GM21360 (cell line): ENCODE results near the gene ARPIN.
"Not testable (repeated sequence)": the region's sequence is repeated elsewhere in the genome, so short reads cannot be mapped to it uniquely, and the experiment has no call there.

ENCODE experiments used
- ATAC-seq: cut with Tn5 transposase; IDR thresholded peaks from one replicate; pipeline ENCODE4 v1.9.1; 2021; ENCODE audit warnings: mild to moderate bottlenecking, moderate library complexity; ENCODE audit not compliant: unreplicated experiment

The ARPIN gene

DNA sequence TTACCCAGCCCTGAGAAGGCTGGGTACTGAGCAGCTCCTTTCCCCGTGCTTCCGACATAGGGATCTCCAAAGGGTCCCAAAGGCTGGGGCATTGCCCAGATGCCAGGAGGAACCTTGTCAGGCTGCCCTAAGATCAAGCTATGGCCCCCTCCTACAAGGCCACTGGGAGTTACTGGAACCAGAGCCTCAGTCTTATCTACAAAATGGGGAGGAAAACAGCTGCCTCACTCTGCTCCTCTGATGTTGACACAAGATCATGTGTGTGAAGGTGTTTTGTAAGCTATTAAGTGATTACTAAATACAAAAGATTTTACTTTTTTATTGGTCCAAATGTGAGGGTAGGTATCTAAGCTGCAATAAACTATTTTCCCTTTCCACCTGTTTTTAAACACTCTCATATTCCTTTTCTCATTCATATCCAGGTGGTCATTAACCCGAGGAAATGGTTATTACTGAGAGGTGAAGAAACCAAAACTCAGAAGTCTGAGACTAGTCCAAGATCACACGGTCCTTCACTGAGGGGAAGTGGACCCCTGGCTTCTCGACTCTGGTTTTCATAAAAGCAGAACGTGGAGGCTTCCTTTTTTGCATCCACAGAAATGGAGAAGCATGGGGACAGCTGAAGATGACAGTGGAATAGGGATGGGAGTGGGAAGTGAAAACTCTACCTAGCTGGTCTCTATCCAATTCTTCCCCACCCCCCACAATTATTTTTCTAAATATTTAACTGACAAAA is 1.7 kb downstream of the ARPIN start:
- ATAC-seq: no peak

DNA sequence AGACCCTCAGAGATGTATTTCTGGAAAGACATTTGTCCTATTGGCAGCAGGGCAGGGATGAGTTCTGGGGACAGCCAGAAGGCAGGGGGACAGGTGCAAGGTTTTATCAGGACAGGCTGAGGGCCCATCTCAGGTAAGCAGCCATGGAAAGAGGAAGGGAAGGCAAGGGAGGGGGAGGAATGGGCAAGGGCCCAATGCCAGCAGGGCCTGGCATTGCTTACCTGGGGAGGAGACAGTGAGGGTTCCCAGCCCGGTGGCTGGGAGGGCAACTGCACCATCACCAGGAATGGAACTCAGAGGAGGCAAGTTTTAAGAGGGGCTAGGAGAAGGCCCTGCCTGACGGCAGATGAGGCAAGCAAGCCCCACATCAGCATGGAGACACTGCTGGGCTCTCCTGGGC is 3.1 kb downstream of the ARPIN start:
- no peak for ATAC-seq

DNA sequence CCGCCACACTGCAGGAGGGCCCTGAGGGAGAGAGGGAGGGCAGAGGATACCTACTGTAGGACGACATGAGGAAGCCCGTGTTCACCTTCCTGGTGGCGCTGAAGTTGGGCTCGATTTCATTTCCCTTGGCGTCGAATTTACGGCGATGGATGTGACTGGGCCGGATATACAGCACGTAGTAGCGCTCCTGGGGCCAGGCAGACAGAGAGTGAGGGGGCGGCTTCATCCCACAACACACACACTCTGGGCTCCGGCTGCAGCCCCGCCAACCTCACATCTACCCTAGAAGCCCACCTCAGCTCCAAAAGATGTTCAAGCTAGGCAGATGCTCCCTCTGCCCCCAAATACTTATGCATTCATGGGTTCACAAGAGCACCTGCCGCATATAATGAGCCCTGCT is 4.5 kb downstream of the ARPIN start:
- no peak for ATAC-seq

DNA sequence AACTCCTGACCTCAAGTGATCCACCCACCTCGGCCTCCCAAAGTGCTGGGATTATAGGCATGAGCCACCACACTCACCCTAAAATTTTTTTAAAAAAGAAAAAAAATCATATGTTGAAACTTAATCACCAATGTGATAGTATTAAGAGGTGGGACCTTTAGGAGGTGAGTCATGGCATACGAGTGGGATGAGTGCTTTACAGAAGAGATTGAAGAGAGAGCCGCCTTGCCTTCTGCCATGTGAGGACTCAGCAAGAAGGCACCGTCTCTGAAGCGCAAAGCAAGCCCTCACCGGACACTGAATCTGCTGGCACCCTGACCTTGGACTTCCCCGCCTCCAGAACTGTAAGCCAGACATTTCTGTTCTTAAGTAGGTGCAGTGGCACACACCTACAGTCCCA is 5.5 kb downstream of the ARPIN start:
- ATAC-seq: no peak

DNA sequence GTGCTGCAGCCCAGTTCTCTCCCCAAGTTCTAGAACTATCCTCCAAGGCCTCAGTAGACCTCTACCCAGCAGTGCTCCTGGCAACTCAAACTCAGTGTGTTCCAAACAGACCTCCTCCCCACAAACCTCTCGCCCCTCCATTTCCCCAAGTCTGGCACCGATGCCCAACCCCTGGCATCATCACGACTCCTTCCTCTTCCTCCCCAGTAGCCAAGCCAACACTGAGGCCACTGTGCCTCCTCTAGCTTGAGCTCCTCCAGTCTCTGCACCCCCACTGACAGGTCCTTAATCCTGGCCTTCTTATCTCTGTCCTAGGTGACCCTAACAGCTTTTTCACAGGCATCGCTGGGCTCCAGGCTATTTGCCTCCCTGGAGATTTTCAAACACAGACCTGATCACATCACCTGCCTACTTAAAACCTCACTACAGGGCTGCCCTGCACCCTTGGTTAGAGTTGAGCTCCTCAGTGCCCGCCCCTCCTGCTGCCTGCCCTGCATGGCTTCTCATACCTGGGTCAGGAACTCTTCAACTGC is 6.8 kb downstream of the ARPIN start:
- no peak for ATAC-seq

DNA sequence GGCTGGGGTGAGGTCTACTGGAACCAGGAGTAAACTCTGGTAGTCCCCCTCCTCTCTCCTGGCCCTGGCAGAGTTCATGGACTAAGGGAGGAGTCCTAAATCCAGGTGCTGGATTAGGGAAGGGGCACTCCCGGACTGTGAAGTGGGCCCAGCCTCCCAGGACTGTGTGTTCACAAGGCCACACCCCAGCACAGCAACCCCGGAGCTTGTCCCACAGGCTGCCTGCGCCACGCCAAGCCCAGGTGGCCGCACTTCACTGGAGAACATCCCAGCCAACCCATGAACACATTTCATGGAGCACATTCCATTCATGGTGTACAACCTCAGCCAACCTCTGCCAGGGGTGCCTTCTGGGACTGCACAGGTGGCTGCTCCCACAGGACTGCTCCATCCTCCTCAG is 8.2 kb downstream of the ARPIN start:
- no peak for ATAC-seq

DNA sequence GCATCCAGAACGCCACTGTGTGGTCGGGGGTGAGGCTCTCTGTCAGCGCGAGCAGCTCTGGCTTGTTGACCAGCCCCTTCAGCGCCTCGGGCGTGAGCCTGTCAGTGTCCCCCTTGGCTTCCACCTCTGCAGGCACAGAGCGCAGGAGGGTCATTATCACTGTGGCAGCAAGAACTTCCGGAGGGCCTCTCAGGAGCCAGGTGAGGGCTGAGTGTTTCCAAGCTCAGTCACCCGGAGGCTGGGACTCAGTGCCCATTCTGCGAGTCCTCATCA is 9.0 kb downstream of the ARPIN start:
- no peak for ATAC-seq

DNA sequence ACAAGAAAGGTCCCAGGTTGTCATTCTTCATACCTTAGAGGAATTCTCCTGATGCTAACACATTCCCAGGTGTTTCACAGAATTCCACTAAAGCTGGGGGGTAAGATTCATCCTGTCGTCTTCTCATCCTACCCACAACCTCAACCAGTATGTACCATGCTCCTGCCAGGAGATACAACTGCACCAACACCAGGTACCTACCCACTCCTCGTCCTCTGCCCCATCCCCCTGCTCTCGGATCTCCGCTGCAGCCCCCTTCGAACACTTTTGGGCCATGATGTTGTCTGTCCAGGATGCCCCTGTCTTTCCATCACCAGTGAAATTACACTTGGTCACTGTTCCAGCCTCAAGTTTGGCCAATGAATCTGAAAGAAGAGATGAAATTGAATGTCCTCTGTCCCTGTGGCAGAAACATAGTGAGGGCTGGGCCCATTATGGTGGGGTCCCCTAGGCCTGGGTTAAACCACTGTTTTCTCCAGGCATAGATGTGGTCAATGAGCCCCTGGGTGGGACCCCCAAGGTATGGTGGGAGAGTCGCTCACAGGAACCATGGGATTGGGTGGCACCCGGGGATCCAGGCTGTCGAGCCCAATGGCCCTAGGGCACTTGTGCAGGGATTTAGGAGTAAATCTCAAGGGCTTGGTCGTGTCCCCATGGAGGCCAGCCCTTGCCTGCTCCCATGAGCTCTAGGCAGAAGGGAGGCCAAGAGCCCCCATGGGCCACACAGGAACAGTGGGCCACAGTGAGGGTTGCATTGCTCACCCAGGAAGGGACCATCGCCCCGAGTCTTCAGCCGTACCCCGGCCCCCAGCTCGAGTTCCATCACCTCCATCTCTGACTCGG is 9.5 kb downstream of the ARPIN start:
- no peak for ATAC-seq

DNA sequence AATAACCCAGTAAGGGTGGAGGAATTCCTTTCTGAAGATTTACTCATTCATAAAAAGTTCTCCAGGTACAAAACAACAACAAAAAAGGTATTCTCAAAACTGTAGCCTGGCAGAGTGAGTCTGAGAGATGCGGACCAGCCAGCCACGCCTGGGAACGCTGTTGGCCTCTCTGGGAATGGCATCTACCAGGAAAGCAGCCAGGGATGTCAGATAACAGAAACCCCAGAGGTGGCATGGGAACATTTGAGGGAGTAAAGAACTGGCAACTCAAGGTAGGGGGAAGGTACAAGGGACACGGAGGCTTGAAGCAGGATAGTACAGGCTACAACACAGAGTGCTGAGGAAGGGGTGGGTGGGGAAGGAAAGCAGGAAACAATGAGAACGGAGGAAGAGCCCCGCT is 11.9 kb downstream of the ARPIN start:
- no peak for ATAC-seq

DNA sequence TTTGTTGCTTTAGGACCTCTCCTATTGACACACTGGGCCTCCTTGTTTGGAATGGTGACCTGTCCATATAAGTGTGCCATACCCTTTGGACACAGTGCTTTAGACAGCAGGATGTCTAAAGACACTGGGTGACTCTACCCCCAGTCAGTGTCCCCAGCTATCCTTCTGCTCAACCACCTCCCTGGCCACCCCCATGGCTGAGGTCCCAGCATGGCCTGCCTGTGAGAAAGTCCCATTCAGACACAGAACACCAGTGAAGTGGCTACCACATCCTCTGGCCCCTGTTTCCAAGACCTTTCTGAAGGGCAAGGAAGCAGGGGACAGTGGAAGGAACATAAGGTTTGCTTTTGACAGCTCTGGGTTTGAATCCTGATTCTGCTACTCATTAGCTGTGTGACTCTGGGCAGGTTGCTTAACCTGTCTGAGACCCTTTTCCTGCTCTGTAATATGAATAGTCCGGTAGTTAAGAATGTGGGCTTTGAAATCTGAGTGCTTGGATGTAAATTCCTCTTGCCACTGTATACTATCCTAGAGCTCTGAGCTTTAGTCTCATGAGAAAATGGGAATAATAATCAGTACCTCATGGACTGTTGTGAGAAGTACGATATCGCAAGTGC is 12.7 kb downstream of the ARPIN start:
- ATAC-seq: no peak

DNA sequence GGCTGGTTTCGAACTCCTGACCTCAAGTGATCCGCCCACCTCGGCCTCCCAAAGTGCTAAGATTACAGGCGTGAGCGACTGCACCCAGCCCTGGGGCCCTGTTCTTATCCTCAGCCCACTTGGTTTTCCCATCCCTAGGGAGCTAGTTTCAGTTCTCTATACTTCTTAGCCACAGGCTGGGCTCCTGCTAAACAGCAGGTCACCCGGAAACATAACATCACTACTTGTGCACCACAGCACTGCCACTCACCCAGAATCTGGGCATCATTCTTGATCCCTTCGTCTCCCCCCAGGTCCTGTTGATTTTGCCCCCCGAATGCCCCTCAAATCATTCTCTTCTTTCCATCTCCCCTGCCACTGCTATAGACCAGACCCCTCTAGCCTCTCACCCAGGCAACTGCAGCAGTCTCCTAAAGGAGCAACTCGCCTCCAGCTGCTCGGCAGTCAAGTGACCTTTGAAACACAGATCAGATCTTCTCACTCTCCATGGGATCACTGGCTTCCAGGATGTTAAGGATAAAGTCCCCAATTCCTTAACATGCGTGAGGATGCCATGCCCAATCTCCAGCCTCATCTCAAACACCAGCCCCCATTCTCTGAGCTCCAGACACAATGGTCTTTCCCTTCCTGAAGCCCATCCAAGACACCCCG is 13.3 kb downstream of the ARPIN start:
- ATAC-seq: no peak

DNA sequence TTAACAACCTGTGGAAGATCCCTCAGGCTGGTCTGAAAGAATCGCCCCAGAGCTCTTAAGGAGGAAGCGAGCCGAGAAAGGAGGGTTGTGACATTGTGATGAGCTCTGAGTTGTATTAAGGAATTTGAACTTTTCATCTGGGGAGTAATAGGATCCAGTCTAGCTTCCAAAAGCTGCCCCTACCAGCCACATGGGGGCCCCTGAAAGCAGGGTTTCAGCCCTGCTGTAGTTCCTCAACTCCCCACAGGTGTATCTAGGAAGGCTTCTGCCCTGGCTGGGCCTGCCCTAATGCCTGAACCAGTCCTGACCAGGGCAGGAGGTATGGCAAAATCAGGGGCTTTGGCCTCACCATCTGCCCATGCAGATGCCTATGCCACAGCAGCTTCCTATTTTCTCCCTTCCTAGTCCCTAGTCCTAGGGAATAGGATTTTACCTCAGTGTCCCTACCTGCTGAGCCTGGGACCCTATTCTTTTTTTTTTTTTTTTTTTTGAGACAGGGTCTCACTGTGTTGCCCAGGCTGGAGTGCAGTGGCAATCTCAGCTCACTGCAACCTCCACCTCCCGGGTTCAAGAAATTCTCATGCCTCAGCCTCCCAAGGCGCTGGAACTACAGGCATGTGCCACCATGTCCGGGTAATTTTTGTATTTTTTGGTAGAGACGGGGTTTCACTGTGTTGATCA is 14.0 kb downstream of the ARPIN start:
- ATAC-seq: peak; percentile 41

DNA sequence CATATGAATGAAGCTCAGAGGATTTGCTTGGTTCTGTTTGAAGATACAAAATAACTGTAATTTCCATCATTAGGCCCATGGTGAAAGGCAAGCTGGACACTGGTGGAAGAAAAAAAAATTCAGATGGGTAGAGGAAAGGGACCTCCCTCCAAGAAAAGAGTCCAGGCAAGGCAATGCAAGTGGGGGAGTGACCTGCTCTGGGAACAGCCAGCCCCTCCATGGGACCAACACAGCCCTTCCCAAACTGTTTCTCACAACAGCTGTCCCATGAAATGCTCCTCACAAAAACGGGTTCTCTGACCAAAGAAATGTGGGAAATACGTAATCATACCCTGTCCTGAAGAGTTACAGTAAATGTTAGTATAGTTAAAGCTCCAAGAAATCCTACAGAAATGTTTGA is 14.6 kb downstream of the ARPIN start:
- no peak for ATAC-seq

DNA sequence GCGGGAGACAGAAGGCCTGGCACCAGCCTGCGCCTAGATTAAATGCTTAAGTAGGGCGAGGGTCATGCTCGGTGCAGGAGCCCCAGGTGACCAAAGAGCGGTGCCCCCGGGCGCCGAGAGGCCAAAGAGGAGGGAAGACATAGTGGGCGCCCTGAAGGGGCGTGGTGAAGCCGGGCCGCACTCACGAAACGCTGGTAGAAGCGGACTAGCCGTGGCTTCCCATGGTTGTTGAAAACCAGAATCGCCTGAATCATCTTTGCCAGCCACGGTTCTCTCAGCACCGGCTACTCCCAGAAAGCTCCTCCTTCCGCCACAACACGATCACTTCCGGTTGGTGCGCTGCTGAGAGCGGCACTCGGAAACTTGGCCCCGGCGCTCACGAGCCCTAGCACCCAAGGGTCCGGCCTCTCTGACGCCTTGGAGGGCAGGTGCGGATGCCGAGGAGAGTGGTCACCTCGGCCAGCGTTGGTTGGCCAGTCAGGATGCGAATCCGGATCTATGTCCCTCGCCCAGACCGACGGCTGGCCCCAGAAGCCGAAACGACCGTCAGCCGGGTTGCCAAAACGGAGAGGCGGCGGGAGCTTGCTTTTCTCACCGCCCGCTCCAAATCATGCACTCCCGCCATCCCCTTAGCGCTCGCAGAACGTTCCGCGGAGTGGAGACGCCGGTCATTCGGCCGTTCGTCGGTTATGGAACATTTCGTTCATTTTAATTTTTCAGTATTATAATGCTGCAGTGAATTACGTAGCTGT is 18.9 kb downstream of the ARPIN start, which contains the start of gene AP3S2:
Gene AP3S2 (minus strand): TSS at position 299 of the 752 bp plus-strand sequence. CDS start 45 bp downstream, at position 254.
- ATAC-seq: peak; percentile 88

DNA sequence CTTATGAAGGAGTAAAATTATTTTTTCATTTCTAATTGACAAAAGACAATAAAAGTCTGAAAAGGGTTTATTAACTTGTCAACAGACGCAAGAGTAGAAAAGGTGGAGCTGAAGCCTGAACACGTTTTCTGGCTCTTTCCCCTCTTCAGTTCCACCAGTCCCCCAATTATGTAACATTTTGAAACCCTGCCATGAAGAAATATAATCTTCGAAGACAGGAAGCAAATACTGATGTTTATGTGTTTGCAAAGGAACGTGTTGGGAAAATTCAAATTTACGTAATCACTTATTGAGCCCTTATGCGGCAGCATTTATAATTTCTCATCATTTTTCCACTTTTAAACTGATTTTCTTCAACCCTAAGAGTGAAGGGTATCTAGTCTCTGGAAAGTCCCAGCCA is 19.7 kb downstream of the ARPIN start:
- ATAC-seq: no peak

DNA sequence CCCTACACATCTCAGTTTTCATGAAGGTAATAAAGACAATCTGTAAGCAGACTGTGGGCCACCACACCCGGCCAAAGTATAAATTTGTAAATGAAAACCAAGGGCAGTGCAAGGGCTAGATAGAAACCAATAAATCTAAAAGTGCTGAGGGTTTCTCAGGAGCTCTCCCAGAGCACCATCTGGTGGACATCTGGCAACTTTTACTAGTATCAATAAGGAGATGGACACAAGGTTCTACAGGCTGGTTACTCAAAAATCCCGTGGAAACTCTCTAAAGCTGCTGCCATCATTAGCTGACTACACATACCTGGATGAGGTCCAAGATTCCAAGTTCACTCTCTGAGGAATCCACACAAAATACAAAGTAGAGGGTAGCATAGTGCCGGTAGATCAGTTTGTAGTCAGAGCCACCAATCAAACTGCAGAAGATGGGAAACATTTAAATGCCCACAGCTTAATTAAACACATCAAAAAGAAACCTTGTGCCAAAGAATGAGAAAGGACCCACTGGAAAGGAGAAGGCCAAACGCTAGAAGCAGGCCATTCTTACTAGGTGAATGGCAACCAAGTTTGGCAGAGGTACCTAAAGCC is 24.4 kb downstream of the ARPIN start:
- no peak for ATAC-seq

DNA sequence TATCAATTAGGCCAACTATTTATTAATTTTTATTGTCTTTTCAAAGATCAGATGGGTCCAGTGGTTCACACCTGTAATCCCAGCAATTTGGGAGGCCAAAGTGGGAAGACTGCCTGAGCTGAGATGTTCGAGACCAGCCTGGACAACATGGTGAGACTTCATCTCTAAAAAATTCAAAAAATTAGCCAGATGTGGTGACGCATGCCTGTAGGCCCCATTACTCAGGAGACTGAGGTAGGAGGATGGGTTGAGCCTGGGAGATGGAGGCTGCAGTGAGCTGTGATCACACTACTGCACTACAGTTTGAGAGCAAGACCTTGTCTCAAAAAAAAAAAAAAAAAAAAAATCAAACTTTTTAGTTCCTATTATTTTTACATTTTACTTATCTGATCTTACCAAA is 27.1 kb downstream of the ARPIN start:
- no peak for ATAC-seq

DNA sequence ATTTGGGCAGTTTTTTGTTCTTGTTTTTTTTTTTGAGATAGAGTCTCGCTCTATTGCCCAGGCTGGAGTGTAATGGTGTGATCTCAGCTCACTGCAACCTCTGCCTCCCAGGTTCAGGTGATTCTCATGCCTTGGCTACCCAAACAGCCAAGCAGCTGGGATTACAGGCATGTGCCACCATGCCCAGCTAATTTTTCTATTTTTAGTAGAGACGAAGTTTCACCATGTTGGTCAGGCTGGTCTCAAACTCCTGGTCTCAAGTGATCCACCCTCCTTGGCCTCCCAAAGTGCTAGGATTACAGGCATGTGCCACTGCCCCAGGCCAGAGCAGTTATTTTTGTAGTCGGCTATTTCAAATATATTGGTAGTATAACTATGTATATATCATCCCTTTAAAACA is 27.6 kb downstream of the ARPIN start:
- not testable (repeated sequence) for ATAC-seq

DNA sequence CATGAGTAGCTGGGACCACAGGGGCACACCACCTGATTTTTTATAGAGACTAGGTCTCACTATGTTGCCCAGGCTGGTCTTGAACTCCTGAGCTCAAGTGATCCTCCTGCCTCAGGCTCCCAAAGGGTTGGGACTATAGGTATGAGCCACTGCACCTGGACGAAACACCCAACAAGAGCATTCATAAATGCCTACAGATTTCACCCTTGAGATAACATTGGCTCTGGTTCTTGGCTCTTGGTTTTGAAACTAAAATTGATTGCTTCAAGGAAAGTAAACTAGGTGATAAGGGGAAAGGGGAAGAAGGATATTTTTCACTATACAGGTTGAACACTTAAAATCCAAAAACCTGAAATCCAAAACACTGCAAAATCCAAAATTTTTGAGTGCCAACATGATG is 29.2 kb downstream of the ARPIN start:
- no peak for ATAC-seq

DNA sequence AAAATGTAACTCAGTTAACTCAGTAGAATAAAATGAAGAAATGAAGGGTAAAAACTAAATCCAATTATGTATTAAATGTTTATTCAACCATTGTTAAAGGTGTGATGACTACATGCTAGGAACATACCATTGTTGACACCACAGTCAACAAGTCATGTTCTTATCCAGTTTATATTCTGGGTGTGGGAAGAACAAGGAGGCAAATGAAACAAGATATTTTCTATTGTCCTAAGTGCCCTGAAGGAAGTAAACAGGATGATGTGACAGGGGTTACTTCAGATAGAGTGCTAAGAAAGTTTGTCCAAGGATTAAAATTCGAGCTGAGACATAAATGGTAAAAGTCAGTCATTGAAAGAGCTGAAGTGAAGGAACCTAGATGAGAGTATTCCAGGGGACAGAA is 32.0 kb downstream of the ARPIN start:
- ATAC-seq: no peak
